Myocyte (in vitro differentiated cells): ENCODE measurements around the gene GPHN. TPM values are rescaled to one million over a fixed set of nuclear protein-coding genes. Genes with fewer than 3 reads are reported as not detected.

ENCODE experiments used
- DNase-seq: peaks from one replicate; pipeline ENCODE4 v3.0.0-alpha.2; 2012; ENCODE audit warnings: low read depth
- total RNA-seq: library from RNA; depleted of rRNA; stranded (reverse); fragments of >200 nt; gene quantifications from 2 replicates; pipeline ENCODE4 v1.2.3, GENCODE V29; 2014

Gene GPHN
- total RNA-seq, 1 donor from 2014 or later = 6.0 TPM

GRCh38 chr14:67207810-67208209, 699.9 kb downstream of the GPHN start:
- DNase-seq = no peak

- DNase-seq = peak; percentile 61
These were observed 710.2 kb downstream of the GPHN start for GRCh38 chr14:67218126-67218525.

GRCh38 chr14:67221248-67221981, 713.5 kb downstream of the GPHN start:
- DNase-seq = no peak

- DNase-seq = no peak
These were observed 714.0 kb downstream of the GPHN start for GRCh38 chr14:67221982-67222328.

GRCh38 chr14:67225523-67225922, 717.6 kb downstream of the GPHN start:
- no peak for DNase-seq

GRCh38 chr14:67228325-67228984, 720.5 kb downstream of the GPHN start:
- DNase-seq = peak; percentile 18

Other genes starting within 250 kb of the GPHN start
- gene CCDC196, start 21.8 kb upstream of the GPHN start, total RNA-seq = not detected in 2 replicates